ENCODE results near the gene NID2. TPM values are rescaled to one million over a fixed set of nuclear protein-coding genes. Genes with fewer than 3 reads are reported as not detected.

The NID2 gene
- total and polyA plus RNA-seq, 10 donors: 0.33 to 10.8 (median 3.4) TPM

DNA sequence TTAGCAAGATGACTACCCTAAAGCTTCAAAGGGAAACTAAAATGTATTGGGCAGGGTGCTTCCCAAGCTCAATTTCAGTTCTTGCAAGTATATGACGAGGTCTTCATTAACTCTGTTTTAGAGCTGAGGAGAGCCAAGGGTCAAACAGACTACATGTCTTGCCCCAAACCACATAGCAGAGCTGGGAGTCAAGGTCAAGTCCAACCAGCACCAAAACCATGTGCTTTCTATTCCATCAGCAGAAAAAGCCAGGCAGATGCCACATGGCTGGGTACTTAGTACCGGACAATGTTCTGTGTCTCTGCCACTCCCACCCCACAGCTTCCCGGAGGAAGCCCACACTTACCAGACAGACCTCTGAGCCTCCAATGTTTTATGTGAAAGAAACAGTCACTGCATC is 17.6 kb downstream of the NID2 start:
- Histone ChIP-seq H3K4me3 (no peak overlapping the region), H3K36me3 (no peaks in the 10 kb centered on the region), H3K27me3 (replicated peaks in 1 of 7) (no peaks in the 10 kb centered on the region), H3K27ac (peak overlapping the region in 3 of 8 donors; percentile 12 to 45 (median 14)), H3K9me3 (no peaks in the 10 kb centered on the region), H3K4me1 (peaks cover 0 to 13% (median 0%) of the 10 kb centered on the region in 6 donors)
- intact Hi-C loops (cut with DNase I; ENCODE audit: low total_unique reads): no loop called here
- WGBS, 5 donors: 61 to 74% (median 64%) methylated on average over 3 of the region's 3 CpGs
- DNase-seq: no peak
- TF ChIP-seq, protein P1, sequence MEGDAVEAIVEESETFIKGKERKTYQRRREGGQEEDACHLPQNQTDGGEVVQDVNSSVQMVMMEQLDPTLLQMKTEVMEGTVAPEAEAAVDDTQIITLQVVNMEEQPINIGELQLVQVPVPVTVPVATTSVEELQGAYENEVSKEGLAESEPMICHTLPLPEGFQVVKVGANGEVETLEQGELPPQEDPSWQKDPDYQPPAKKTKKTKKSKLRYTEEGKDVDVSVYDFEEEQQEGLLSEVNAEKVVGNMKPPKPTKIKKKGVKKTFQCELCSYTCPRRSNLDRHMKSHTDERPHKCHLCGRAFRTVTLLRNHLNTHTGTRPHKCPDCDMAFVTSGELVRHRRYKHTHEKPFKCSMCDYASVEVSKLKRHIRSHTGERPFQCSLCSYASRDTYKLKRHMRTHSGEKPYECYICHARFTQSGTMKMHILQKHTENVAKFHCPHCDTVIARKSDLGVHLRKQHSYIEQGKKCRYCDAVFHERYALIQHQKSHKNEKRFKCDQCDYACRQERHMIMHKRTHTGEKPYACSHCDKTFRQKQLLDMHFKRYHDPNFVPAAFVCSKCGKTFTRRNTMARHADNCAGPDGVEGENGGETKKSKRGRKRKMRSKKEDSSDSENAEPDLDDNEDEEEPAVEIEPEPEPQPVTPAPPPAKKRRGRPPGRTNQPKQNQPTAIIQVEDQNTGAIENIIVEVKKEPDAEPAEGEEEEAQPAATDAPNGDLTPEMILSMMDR (IDR thresholded peaks at IDR 0.05 in 8 of 11, conservative IDR thresholded peaks at IDR 0.05 in 3 of 11): no peak
- TF ChIP-seq POLR2A (IDR thresholded peaks at IDR 0.05) (no peak), POLR2AphosphoS5 (IDR thresholded peaks at IDR 0.05) (no peak)

DNA sequence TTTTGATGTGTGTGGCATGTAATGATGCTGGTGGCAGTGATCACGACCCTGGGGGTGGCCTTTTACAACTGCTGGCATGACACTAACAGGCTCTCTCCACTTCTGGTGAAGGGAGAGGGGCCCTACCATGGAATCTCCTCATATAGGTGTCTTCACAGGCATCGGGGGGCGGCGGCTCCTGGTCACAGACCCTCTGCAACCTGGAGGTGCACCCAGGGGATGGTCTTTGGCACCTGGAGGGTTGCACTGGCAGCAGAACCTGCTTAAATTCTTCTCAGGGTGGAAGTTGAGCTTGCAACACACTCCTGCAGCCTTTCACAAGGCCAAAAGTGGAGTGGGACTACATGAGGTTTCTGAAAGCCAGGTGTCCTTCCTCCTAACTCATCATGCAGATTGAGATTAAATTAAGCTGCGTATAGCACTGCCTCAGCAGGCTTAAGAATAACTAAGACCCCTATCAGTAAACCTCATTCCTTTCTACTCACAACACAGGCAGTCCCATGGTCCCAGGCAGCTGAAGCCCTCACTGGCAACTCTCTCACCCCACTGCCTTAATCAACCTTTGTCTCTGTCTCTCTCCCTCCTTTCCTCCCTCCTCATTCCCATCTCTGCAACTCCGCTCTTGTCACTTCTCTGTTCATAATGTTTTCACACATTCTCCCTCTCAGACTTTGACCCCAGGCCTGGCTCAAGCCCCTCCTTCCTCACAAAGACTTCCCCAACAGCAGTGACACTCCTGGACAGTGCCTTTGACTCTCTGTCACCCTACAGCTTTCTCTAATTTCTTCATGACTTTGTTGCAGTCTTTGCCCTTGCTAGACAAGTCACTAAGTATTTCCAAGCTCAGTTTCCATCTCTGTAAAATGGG is 18.9 kb downstream of the NID2 start:
- Histone ChIP-seq H3K4me3 (no peak overlapping the region), H3K4me1 (peaks cover 0 to 13% (median 0%) of the 10 kb centered on the region in 6 donors), H3K36me3 (no peaks in the 10 kb centered on the region), H3K27ac (no peak overlapping the region), H3K9me3 (no peaks in the 10 kb centered on the region), H3K27me3 (replicated peaks in 1 of 7) (no peaks in the 10 kb centered on the region)
- WGBS, 5 donors: 73 to 86% (median 78%) methylated on average over 6 of the region's 6 CpGs
- intact Hi-C loops (cut with DNase I; ENCODE audit: low total_unique reads): no loop called here
- TF ChIP-seq POLR2AphosphoS5 (IDR thresholded peaks at IDR 0.05) (no peak), POLR2A (IDR thresholded peaks at IDR 0.05) (no peak)
- TF ChIP-seq, protein P1 (IDR thresholded peaks at IDR 0.05 in 8 of 11, conservative IDR thresholded peaks at IDR 0.05 in 3 of 11): no peak
- no peak for DNase-seq

DNA sequence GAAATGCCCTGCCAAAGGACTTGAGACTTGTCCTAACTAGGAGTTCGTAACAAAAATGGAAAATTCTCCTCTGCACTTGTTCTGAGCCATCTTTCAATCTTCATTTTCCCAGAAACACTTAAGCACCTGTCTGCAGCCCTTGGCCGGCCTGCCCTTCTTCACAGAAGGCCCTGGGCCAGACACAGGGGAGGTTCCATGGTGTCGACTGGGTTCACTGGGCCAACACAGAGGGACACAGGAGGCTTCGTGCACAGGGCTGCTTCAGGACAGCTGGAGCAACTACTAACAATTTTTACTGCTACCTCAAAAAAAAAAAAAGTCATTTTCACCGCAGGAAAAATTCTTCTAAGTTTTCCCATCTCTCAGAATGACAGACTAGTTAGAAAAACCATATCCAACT is 19.6 kb downstream of the NID2 start:
- Histone ChIP-seq H3K9me3 (no peaks in the 10 kb centered on the region), H3K27me3 (replicated peaks in 1 of 7) (no peaks in the 10 kb centered on the region), H3K27ac (no peak overlapping the region), H3K4me3 (no peak overlapping the region), H3K4me1 (peaks cover 0 to 13% (median 0%) of the 10 kb centered on the region in 6 donors), H3K36me3 (no peaks in the 10 kb centered on the region)
- intact Hi-C loops (cut with DNase I; ENCODE audit: low total_unique reads): no loop called here
- 75 to 95% (median 90%) methylated on average over 5 of the region's 5 CpGs for WGBS, 5 donors
- TF ChIP-seq POLR2AphosphoS5 (IDR thresholded peaks at IDR 0.05) (no peak), POLR2A (IDR thresholded peaks at IDR 0.05) (no peak)
- TF ChIP-seq, protein P1 (IDR thresholded peaks at IDR 0.05 in 8 of 11, conservative IDR thresholded peaks at IDR 0.05 in 3 of 11): no peak
- DNase-seq: no peak

GRCh38 chr14:52048641-52049204 is 20.1 kb downstream of the NID2 start:
- no peak for TF ChIP-seq POLR2AphosphoS5 (IDR thresholded peaks at IDR 0.05)
- TF ChIP-seq POLR2A (IDR thresholded peaks at IDR 0.05): no peak
- TF ChIP-seq, protein P1 (IDR thresholded peaks at IDR 0.05 in 8 of 11, conservative IDR thresholded peaks at IDR 0.05 in 3 of 11): no peak
- Histone ChIP-seq H3K27me3 (replicated peaks in 1 of 7) (peaks cover 0 to 1% (median 0%) of the 10 kb centered on the region in 7 donors), H3K9me3 (no peaks in the 10 kb centered on the region), H3K4me3 (no peak overlapping the region), H3K36me3 (no peaks in the 10 kb centered on the region), H3K27ac (no peak overlapping the region), H3K4me1 (peaks cover 0 to 13% (median 0%) of the 10 kb centered on the region in 6 donors)
- 57 to 80% (median 67%) methylated on average over 3 of the region's 3 CpGs for WGBS, 5 donors
- intact Hi-C loops (cut with DNase I; ENCODE audit: low total_unique reads): no loop called here
- DNase-seq: no peak

All from spleen (tissue), 11 donors.